HepG2 (cell line): ENCODE data around the gene TSPYL1.

Source experiments
- GTF2F1 ChIP-seq: fragments of 150-350 bp; IDR thresholded peaks from 2 replicates; pipeline ENCODE4 v1.6.1; 2014; ENCODE audit warnings: low read length
- IRF9 ChIP-seq: sonication (generic); formaldehyde crosslinking; IDR thresholded peaks from 2 replicates; pipeline ENCODE4 v1.8.0; 2022; ENCODE audit warnings: missing genetic modification reagents, mild to moderate bottlenecking, borderline replicate concordance
- JUNB ChIP-seq: sonication (generic); formaldehyde crosslinking; IDR thresholded peaks from 2 replicates; pipeline ENCODE4 v1.8.0; 2022; ENCODE audit warnings: missing genetic modification reagents, mild to moderate bottlenecking, borderline replicate concordance
- ZNF326 ChIP-seq: sonication (generic); formaldehyde crosslinking; IDR thresholded peaks from 2 replicates; pipeline ENCODE4 v1.4.0; 2020; ENCODE audit warnings: missing genetic modification reagents, borderline replicate concordance
- TF ChIP-seq, protein P1 (sequence below): sonication (generic); formaldehyde crosslinking; IDR thresholded peaks from 2 replicates; pipeline ENCODE4 v1.4.0; 2020; ENCODE audit warnings: mild to moderate bottlenecking, missing genetic modification reagents

DNA sequence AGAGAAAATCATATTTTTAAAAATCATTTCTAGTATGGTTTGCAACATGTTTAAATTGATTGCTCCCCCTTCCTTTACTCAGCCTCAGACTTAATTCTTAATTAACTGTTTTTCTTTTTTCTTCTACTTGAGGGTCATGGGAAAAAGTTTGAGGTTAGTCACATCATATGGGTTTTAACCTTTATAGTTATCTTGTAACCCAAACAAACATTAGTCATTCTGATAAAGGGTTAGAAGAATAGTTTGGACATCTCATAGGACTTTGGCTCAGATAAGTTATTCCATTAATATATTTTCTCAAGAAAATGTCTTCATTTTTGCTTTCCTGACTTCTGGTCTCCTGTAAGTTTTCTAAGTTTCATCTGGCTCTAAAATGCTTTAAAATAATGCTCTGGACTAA, 34.5 kb upstream of the TSPYL1 start:
- TF ChIP-seq JUNB: no peak
- no peak for TF ChIP-seq IRF9 (CRISPR knock-in tag)
- TF ChIP-seq, protein P1, sequence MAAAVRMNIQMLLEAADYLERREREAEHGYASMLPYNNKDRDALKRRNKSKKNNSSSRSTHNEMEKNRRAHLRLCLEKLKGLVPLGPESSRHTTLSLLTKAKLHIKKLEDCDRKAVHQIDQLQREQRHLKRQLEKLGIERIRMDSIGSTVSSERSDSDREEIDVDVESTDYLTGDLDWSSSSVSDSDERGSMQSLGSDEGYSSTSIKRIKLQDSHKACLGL (CRISPR knock-in tag): no peak
- TF ChIP-seq ZNF326 (CRISPR knock-in tag): no peak
- no peak for TF ChIP-seq GTF2F1
